ENCODE results near the gene NMRK1. TPM values are rescaled to one million over a fixed set of nuclear protein-coding genes. Genes with fewer than 3 reads are reported as not detected.
A peak's percentile ranks its signal among the peaks of the same experiment; 100 is the strongest.

NMRK1 gene
- total and polyA plus RNA-seq, 2 of the 13 experiments (the other 11 are each of a cell fraction or from before 2014, with no cell fraction given): 9.1 to 12.9 TPM

GRCh38 chr9:75087824-75088645, at the start of gene NMRK1, which contains the start of gene OSTF1 (continued):
- TF ChIP-seq PRDM10 (CRISPR knock-in tag; IDR thresholded peaks at IDR 0.05; ENCODE audit: low read depth): no peak; the same call in none of the 2 replicates
- peak; percentile 78 for TF ChIP-seq ZIK1 (CRISPR knock-in tag; IDR thresholded peaks at IDR 0.05; ENCODE audit: borderline replicate concordance, low read depth)
- TF ChIP-seq RAD21 (CRISPR knock-in tag; IDR thresholded peaks at IDR 0.05): peak; percentile 17; the same call in 1 of the 2 replicates
- TF ChIP-seq FOXM1 (CRISPR knock-in tag; IDR thresholded peaks at IDR 0.05): no peak
- TF ChIP-seq ZBTB26 (CRISPR knock-in tag; IDR thresholded peaks at IDR 0.05; ENCODE audit: borderline replicate concordance): no peak

- no peak for TF ChIP-seq MAX (IDR thresholded peaks at IDR 0.05)
- 0 out of 2 replicates have a peak, but pooled peaks have one; percentile 33 for TF ChIP-seq ZNF652 (CRISPR knock-in tag; IDR thresholded peaks at IDR 0.05; ENCODE audit: borderline replicate concordance, low read depth)
- no peak for TF ChIP-seq ARNT2 (CRISPR knock-in tag; IDR thresholded peaks at IDR 0.05; ENCODE audit: low read depth)
- no peak for TF ChIP-seq KMT2B (CRISPR knock-in tag; IDR thresholded peaks at IDR 0.05)
- Histone ChIP-seq H3K79me2 (ENCODE audit: insufficient read depth, low read length) (no peaks in the 10 kb centered on the region), H3K4me2 (ENCODE audit: low read depth, low read length) (no peak overlapping the region), H3K4me1 (ENCODE audit: insufficient read depth, low read length) (no peaks in the 10 kb centered on the region), H4K20me1 (ENCODE audit: insufficient read depth, low read length) (no peaks in the 10 kb centered on the region), H3K36me3 (replicated peaks in 1 of 2; ENCODE audit: control insufficient read depth in 1 of 2, insufficient read depth in 2 of 2, low read length in 2 of 2) (peaks cover 4 to 42% of the 10 kb centered on the region in 2 experiments; a peak in 4 of 5 replicates), H3K9me3 (ENCODE audit: low read length) (no peaks in the 10 kb centered on the region), H2AFZ (ENCODE audit: low read length) (no peak overlapping the region), H3K4me3 (replicated peaks in 1 of 3; ENCODE audit: insufficient read depth in 1 of 3, low read depth in 2 of 3, low read length in 3 of 3) (no peak overlapping the region), H3K27ac (ENCODE audit: extremely low read length, insufficient read depth, low read length) (no peak overlapping the region), H3K27me3 (ENCODE audit: control insufficient read depth in 1 of 2, insufficient read depth in 2 of 2, low read length in 2 of 2) (no peaks in the 10 kb centered on the region), H3K9ac (ENCODE audit: insufficient read depth, low read depth, low read length) (no peak overlapping the region)
- no peak for FAIRE-seq
- intact Hi-C loops (cut with micrococcal nuclease; ENCODE audit: unreplicated experiment) (no loop called here), in situ Hi-C loops (cut with HindIII; ENCODE audit: extremely low pct_ligation_motif_present, low pct_unique_long_range_greater_than_20kb) (no loop called here)
- BruUV-seq (replicated peaks): no TSS peak
- CTCF ChIA-PET (ENCODE audit: low intra/inter-chr PET ratio, low total read pairs): no interaction called here
- ATAC-seq: no peak
- no peak for DNase-seq (ENCODE audit: low spot score)
- POLR2A ChIA-PET: no interaction called here
- WGBS (ENCODE audit: low lambda C conversion rate): 50% methylated on average over 2 of the region's 2 CpGs
These were observed 46.5 kb upstream of the NMRK1 start for GRCh38 chr9:75134495-75134894.

Data from HepG2 (cell line).